HL-60/S4 treated with phorbol 12-myristate 13-acetate at 8.2 ng/mL for 4 days and 3 days (cell line): ENCODE measurements around the gene RBP3.

Source experiments
- in situ Hi-C: fragments of 300-500 bp; cut with MboI; formaldehyde crosslinking; loops from 2 replicates; pipeline ENCODE4 v1.15.0; 2022; ENCODE audit warnings: low sequenced_read_pairs

Gene RBP3

DNA sequence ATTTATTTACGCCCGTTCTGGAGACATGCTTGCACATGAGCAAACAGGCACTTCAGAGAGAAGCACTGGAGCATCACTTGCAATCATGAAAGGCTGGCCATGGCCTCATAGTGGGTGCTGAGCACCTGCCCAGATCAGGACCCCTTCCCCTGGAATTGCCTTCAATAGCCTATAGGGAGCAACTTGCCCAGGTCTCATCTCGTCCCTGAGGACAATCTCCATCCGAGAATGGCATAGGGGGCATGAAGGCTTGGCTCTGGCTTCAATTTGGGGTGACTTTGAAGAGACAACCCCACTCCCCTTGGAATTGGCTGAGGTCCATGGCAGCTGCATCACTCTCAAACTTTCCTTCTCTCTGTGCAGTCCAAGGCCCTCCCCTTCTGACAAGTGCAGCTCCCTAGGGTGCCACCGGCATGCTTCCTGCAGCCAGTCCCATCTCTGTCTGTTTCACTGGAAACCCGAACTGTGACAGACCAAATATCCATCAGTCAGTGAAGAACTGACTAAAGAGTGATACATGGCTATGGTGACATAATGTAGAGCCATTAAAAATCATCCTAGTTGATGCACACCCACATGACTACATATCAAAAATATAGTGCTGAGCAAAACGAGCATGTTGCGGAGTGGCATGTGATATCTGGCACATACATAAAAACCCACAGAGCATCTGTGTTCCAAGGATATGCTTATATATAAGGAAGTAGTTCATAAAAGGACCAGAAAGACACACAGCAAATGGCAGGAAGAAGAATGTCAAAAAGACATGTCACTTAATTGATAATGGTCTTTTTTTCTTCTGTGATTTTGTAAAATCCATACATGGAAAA lies 13.5 kb upstream of the RBP3 start:
- in situ Hi-C loops: no loop called here

DNA sequence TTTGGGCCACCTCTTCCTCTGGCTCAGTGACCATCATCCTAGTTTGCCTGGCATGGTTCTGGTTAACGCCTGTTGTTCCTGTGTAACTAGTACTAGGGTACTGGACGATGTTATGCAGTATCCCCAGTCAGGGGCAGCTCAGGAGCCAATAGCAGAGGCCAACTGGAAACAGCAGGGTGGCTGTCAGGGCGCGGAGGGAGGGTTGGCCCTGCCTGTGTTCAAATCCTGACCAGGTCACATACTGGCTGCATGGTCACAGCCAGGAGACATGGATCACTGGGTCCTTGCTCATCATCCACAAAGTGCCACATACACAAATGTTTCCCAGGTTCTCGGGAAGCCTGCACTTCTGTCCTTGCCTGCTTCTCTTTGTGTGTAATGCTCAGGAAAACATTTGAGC lies 12.3 kb upstream of the RBP3 start:
- in situ Hi-C loops: no loop called here

GRCh38 chr10:47336387-47337134 lies 11.6 kb upstream of the RBP3 start:
- in situ Hi-C loops: no loop called here

DNA sequence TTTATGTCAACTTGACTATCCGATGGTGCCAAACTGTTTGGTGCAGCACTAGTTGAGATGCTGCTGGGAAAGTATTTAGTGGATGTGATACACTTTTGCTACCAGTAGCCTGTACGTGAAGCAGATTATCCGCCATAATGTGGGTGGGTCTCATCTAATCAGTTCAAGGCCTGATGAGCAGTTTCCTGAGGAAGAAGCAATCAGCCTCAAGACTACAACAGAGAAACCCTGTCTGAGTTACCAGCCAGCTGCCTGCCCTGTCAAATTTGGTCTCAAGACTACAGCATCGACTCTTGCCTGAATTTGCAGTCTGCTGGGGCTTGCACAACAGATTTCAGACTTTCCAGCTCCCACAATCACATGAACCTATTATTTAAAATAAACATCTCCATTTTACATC lies 10.9 kb upstream of the RBP3 start:
- in situ Hi-C loops: no loop called here

DNA sequence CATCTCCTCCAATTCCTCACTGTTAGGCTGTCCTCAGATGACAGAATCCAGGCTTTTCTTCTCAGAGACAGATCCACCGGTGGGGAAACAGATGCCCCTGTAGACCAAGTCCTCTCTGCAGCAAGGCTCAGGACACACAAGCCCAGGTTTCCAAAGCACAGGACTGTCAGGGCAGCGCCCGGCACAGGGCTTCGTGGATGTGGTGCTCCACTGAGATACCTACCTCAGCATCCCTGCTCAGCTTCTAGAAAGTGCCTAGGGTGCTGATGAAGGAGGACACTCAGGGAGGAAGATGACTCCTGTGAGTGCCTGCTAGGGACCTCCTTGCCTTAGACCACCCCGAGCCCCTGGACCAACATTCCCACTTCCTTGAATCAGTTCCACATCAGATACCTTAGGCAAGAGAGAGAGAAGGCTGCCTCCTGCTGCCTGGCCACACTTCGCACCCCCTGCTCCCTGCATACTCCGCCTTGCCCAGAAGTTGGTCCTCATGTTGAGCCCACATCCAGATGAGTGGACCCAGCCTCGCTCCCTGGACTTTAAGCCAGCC lies 8.9 kb upstream of the RBP3 start:
- in situ Hi-C loops: no loop called here

- in situ Hi-C loops: no loop called here
Observed at GRCh38 chr10:47339759-47340607, 8.2 kb upstream of the RBP3 start.

- in situ Hi-C loops: no loop called here
Observed at GRCh38 chr10:47340608-47341170, 7.5 kb upstream of the RBP3 start.

DNA sequence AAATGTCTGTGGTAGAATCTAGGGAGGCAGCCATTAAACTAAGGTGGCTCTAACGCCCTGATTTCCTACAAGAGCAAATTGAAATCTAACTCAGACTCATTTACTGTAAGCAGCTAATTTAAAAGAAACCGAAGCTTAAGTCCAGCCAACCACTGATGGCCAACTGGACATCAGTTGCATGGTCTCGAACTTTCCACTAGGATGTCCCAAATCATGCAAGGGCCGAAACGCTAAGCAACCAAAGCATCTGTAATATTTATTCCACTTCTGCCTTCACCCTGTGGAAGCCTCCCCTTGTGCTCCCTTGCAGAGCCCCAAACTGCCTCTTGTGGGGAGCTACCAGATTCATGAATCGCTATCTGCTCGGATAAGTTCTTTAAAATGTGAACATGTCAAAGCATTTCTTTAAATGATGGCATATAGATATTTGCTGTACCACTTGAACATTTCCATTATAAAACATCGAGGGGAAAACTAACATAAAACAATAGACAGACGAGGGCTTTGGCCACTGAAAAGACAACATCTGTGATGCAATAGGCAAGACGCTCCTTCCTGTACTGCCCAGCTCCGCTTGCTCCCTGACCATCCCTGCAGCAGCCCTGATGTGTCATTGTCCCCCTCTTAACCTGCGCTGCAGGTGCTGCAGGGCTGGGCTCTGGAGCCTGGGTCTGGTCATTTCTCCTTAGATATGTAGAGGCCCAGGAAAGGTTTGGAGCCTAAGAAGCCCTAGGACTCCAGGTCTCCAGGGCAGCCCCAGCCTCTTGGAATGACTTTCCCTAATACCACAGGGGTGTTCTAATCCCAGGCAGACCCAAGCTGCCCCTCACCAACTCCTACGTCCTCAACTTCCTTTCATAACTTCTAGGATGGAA lies 2.9 kb upstream of the RBP3 start:
- in situ Hi-C loops: no loop called here

- in situ Hi-C loops: no loop called here
Observed at GRCh38 chr10:47346581-47347302, 1.4 kb upstream of the RBP3 start.

- in situ Hi-C loops: no loop called here
Observed at GRCh38 chr10:47347303-47347675, 874 bp upstream of the RBP3 start.

- in situ Hi-C loops: no loop called here
Observed at GRCh38 chr10:47348661-47349470, 703 bp downstream of the RBP3 start.

DNA sequence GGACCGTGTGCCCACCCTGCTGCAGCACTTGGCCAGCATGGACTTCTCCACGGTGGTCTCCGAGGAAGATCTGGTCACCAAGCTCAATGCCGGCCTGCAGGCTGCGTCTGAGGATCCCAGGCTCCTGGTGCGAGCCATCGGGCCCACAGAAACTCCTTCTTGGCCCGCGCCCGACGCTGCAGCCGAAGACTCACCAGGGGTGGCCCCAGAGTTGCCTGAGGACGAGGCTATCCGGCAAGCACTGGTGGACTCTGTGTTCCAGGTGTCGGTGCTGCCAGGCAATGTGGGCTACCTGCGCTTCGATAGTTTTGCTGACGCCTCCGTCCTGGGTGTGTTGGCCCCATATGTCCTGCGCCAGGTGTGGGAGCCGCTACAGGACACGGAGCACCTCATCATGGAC lies 1.4 kb downstream of the RBP3 start:
- in situ Hi-C loops: no loop called here

DNA sequence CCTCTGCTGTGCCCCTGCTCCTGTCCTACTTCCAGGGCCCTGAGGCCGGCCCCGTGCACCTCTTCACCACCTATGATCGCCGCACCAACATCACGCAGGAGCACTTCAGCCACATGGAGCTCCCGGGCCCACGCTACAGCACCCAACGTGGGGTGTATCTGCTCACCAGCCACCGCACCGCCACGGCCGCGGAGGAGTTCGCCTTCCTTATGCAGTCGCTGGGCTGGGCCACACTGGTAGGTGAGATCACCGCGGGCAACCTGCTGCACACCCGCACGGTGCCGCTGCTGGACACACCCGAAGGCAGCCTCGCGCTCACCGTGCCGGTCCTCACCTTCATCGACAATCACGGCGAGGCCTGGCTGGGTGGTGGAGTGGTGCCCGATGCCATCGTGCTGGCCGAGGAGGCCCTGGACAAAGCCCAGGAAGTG lies 1.8 kb downstream of the RBP3 start:
- in situ Hi-C loops: no loop called here

DNA sequence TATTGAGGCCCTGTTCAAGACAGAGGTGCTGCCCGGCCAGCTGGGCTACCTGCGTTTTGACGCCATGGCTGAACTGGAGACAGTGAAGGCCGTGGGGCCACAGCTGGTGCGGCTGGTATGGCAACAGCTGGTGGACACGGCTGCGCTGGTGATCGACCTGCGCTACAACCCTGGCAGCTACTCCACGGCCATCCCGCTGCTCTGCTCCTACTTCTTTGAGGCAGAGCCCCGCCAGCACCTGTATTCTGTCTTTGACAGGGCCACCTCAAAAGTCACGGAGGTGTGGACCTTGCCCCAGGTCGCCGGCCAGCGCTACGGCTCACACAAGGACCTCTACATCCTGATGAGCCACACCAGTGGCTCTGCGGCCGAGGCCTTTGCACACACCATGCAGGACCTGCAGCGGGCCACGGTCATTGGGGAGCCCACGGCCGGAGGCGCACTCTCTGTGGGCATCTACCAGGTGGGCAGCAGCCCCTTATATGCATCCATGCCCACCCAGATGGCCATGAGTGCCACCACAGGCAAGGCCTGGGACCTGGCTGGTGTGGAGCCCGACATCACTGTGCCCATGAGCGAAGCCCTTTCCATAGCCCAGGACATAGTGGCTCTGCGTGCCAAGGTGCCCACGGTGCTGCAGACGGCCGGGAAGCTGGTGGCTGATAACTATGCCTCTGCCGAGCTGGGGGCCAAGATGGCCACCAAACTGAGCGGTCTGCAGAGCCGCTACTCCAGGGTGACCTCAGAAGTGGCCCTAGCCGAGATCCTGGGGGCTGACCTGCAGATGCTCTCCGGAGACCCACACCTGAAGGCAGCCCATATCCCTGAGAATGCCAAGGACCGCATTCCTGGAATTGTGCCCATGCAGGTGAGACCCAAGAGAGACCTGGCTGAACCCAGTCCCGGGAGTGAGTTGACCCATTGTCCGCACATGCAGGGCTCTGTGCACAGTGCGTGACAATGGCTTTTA lies 2.8 kb downstream of the RBP3 start:
- in situ Hi-C loops: no loop called here

DNA sequence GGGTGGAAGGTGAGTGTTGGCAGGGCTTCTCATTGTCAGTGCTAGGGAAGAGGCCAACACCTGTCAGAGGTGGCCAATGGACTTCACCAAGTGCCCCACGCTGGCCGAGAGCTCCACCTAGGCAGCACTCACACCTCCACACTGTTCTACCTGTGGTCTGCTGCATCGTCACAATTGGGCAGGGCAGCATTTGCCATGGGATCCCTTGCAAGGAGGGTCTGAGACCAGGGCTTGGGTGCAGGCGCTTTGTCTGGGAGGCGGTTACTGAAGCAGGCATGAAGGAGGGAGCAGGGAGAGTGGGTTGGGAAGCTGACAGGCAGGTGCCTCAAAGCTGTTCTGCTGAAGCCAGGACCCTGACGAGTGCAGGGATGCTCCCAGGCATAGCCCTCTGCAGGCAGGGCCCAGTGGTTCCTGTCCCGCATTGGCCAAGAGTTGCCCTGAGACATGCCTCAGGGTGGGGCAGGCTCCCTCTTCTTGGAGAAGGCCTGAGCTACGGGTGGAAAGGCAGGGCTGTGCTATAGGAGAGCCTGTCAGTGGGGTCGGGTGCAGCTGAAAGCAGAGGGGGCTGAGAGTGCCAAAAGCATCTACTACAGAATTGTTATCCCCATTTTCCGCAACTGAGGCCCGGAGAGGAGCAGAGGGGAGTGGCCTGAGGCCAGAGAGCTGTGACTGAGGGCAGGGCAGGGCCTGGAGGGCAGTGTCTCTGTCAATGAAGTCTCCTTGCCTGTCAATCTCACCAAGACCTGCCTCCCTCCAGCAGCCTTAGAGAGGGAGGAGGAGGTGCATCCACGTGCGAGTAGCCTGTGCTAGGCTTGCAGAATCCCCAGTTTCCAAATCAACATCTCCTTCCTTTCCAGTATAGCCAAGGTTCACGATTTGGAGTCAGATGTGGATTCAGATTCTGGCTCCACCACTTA lies 4.0 kb downstream of the RBP3 start:
- in situ Hi-C loops: no loop called here

GRCh38 chr10:47353351-47353750 lies 5.2 kb downstream of the RBP3 start:
- in situ Hi-C loops: no loop called here
